H1 (cell line): ENCODE data around the gene ANKFY1. TPM values are rescaled to one million over a fixed set of nuclear protein-coding genes. Genes with fewer than 3 reads are reported as not detected.

Experiments used
- CTCF ChIA-PET: fragments of 300-600 bp; sonication (Branson Sonifier 250); formaldehyde crosslinking; loops from one replicate; lab custom pipeline; 2021; ENCODE audit not compliant: partially characterized antibody; lab: Charles Lee
- POLR2A ChIA-PET: fragments of 300-600 bp; sonication (Branson Sonifier 250); formaldehyde crosslinking; loops from one replicate; lab custom pipeline; 2021; ENCODE audit warnings: inconsistent platforms; ENCODE audit not compliant: partially characterized antibody; lab: Charles Lee
- DNase-seq, 2 experiments: peaks; one replicate each; pipeline versions ENCODE4 v3.0.0 to v3.0.0-alpha.2; 2010 to 2022; ENCODE audit warnings: low spot score in 2 of 2, low read depth in 1 of 2, mixed read lengths in 1 of 2
- FAIRE-seq: peaks from 2 replicates; lab custom pipeline; 2011; peaks lifted over from hg19 to GRCh38; lab: Jason Lieb, UNC
- H2AFZ ChIP-seq: 2 replicates; pipeline ENCODE4 v1.8.1; 2012; ENCODE audit warnings: low read length, inconsistent platforms
- H2AK5ac ChIP-seq: 2 replicates; pipeline ENCODE4 v1.6.1; 2013; ENCODE audit warnings: low read depth, low read length
- H2BK120ac ChIP-seq: replicated peaks from 2 replicates; pipeline ENCODE3; 2013; ENCODE audit warnings: low read depth, low read length, inconsistent platforms
- H2BK12ac ChIP-seq: 2 replicates; pipeline ENCODE4 v1.6.1; 2013; ENCODE audit warnings: low read depth, low read length
- H2BK15ac ChIP-seq: 2 replicates; pipeline ENCODE4 v1.6.1; 2013; ENCODE audit warnings: low read length
- H2BK20ac ChIP-seq: 2 replicates; pipeline ENCODE4 v1.6.1; 2013; ENCODE audit warnings: low read length
- H2BK5ac ChIP-seq: 2 replicates; pipeline ENCODE4 v1.6.1; 2013; ENCODE audit warnings: low read depth, low read length
- H3K14ac ChIP-seq: 2 replicates; pipeline ENCODE4 v1.6.1; 2013; ENCODE audit warnings: inconsistent platforms; ENCODE audit not compliant: insufficient read length
- H3K18ac ChIP-seq: 2 replicates; pipeline ENCODE4 v1.6.1; 2013; ENCODE audit warnings: low read length; ENCODE audit errors: extremely low read depth
- H3K23ac ChIP-seq: 2 replicates; pipeline ENCODE4 v1.6.1; 2013; ENCODE audit warnings: inconsistent platforms; ENCODE audit not compliant: insufficient read length
- H3K23me2 ChIP-seq: 2 replicates; pipeline ENCODE4 v1.6.1; 2013; ENCODE audit warnings: low read depth, low read length
- H3K27ac ChIP-seq: 2 replicates; pipeline ENCODE4 v1.6.1; 2011; ENCODE audit warnings: low read depth, low read length, inconsistent platforms
- H3K27me3 ChIP-seq, 4 experiments: replicated peaks in 1 of 4; 1 replicate in 1 of 4; 2 replicates in 3 of 4; pipeline versions ENCODE4 v1.6.1 to v1.8.1; 2011 to 2013; ENCODE audit warnings: low read length in 3 of 4, mild to moderate bottlenecking in 3 of 4, inconsistent platforms in 2 of 4, mixed read lengths in 2 of 4, moderate library complexity in 1 of 4; ENCODE audit not compliant: control insufficient read depth in 3 of 4, insufficient read depth in 3 of 4; ENCODE audit errors: extremely low read depth in 1 of 4
- H3K36me3 ChIP-seq, 4 experiments: 2 replicates each; pipeline versions ENCODE4 v1.6.1 to v1.8.1; 2011 to 2013; ENCODE audit warnings: mild to moderate bottlenecking in 4 of 4, low read length in 3 of 4, moderate library complexity in 2 of 4, control low read depth in 1 of 4, inconsistent platforms in 1 of 4; ENCODE audit not compliant: insufficient read depth in 4 of 4, control insufficient read depth in 2 of 4
- H3K4ac ChIP-seq: replicated peaks from 2 replicates; pipeline ENCODE3; 2013; ENCODE audit warnings: low read length, low read depth, mixed read lengths, inconsistent platforms; ENCODE audit not compliant: insufficient read length
- H3K4me1 ChIP-seq, 4 experiments: replicated peaks in 1 of 4; 1 replicate in 1 of 4; 2 replicates in 3 of 4; pipeline versions ENCODE4 v1.6.1 to v1.8.1; 2011 to 2013; ENCODE audit warnings: low read length in 3 of 4, inconsistent platforms in 2 of 4, mixed read lengths in 1 of 4; ENCODE audit not compliant: insufficient read depth in 4 of 4, control insufficient read depth in 3 of 4
- H3K4me2 ChIP-seq, 2 experiments: 2 replicates each; pipeline versions ENCODE4 v1.6.1 to v1.8.1; 2011 to 2013; ENCODE audit warnings: low read depth in 2 of 2, low read length in 2 of 2, control low read depth in 1 of 2, inconsistent platforms in 1 of 2, mild to moderate bottlenecking in 1 of 2; ENCODE audit not compliant: insufficient read depth in 1 of 2
- H3K4me3 ChIP-seq, 4 experiments: fragments of 200-600, 300-600 bp in 1 of 4; sonication (generic), shearing (Covaris generic), sonication (Bioruptor Twin) in 1 of 4; 2 replicates each; pipeline versions ENCODE4 v1.5.1 to v1.8.1; 2011 to 2016; ENCODE audit warnings: low read length in 4 of 4, low read depth in 3 of 4, control low read depth in 2 of 4, inconsistent platforms in 2 of 4, mild to moderate bottlenecking in 2 of 4, mixed read lengths in 1 of 4, moderate library complexity in 1 of 4; ENCODE audit not compliant: insufficient read depth in 2 of 4; ENCODE audit errors: extremely low read depth in 1 of 4
- H3K56ac ChIP-seq: replicated peaks from 2 replicates; pipeline ENCODE3; 2013; ENCODE audit warnings: low read depth, mild to moderate bottlenecking, mixed read lengths, low read length, inconsistent platforms; ENCODE audit not compliant: insufficient read length
- H3K79me1 ChIP-seq: 2 replicates; pipeline ENCODE4 v1.6.1; 2013; ENCODE audit warnings: low read depth, low read length, control low read depth
- H3K79me2 ChIP-seq, 2 experiments: 2 replicates each; pipeline versions ENCODE4 v1.6.1 to v1.8.1; 2012 to 2013; ENCODE audit warnings: low read length in 2 of 2, mild to moderate bottlenecking in 2 of 2, inconsistent platforms in 1 of 2; ENCODE audit not compliant: insufficient read depth in 2 of 2, control insufficient read depth in 1 of 2
- H3K9ac ChIP-seq, 4 experiments: replicated peaks in 1 of 4; 1 replicate in 1 of 4; 2 replicates in 3 of 4; pipeline versions ENCODE4 v1.6.1 to v1.8.1; 2011 to 2013; ENCODE audit warnings: low read depth in 3 of 4, low read length in 3 of 4, control low read depth in 2 of 4, mild to moderate bottlenecking in 2 of 4, moderate library complexity in 2 of 4, inconsistent platforms in 1 of 4; ENCODE audit errors: extremely low read depth in 1 of 4
- H3K9me3 ChIP-seq, 2 experiments: 2 replicates each; pipeline versions ENCODE4 v1.6.1 to v1.8.1; 2012 to 2013; ENCODE audit warnings: mild to moderate bottlenecking in 2 of 2, moderate library complexity in 2 of 2, control low read depth in 1 of 2, inconsistent platforms in 1 of 2, low read depth in 1 of 2, low read length in 1 of 2, mixed read lengths in 1 of 2; ENCODE audit not compliant: insufficient read depth in 2 of 2
- H4K20me1 ChIP-seq, 2 experiments: replicated peaks in 1 of 2; 2 replicates each; pipeline versions ENCODE3 to v1.8.1; 2011 to 2013; ENCODE audit warnings: inconsistent platforms in 2 of 2, low read length in 2 of 2, mild to moderate bottlenecking in 1 of 2; ENCODE audit not compliant: insufficient read depth in 2 of 2, control insufficient read depth in 1 of 2
- H4K5ac ChIP-seq: 2 replicates; pipeline ENCODE4 v1.6.1; 2013; ENCODE audit warnings: low read length, low read depth, mixed read lengths, inconsistent platforms; ENCODE audit not compliant: insufficient read length
- H4K8ac ChIP-seq: 2 replicates; pipeline ENCODE4 v1.8.0; 2013; ENCODE audit warnings: mild to moderate bottlenecking, moderate library complexity, low read length, inconsistent platforms; ENCODE audit not compliant: insufficient read depth; ENCODE audit errors: extremely low read depth
- H4K91ac ChIP-seq: replicated peaks from 2 replicates; pipeline ENCODE3; 2013; ENCODE audit warnings: low read length, mixed read lengths, inconsistent platforms; ENCODE audit not compliant: insufficient read length
- ATF3 ChIP-seq: IDR thresholded peaks from 2 replicates; pipeline ENCODE4 v1.6.1; 2011; ENCODE audit warnings: low read depth, mild to moderate bottlenecking, low read length; ENCODE audit not compliant: insufficient read depth
- CBX5 ChIP-seq: fragments of 300-800, 300-1000 bp; sonication (generic); IDR thresholded peaks from 2 replicates; pipeline ENCODE4 v1.7.1; 2016; ENCODE audit warnings: antibody characterized with exemption, low read length, low read depth
- E2F6 ChIP-seq: IDR thresholded peaks from 2 replicates; pipeline ENCODE4 v1.6.1; 2012; ENCODE audit warnings: inconsistent platforms
- JUND ChIP-seq: IDR thresholded peaks from 2 replicates; pipeline ENCODE4 v1.6.1; 2011; ENCODE audit warnings: mild to moderate bottlenecking, improper control_type of control experiment, low read length
- MAFK ChIP-seq: IDR thresholded peaks from 2 replicates; pipeline ENCODE4 v1.6.1; 2012; ENCODE audit warnings: low read depth, mild to moderate bottlenecking, improper control_type of control experiment, low read length
- NANOG ChIP-seq: IDR thresholded peaks from 2 replicates; pipeline ENCODE4 v1.6.1; 2011; ENCODE audit warnings: low read length, low read depth, mild to moderate bottlenecking, inconsistent platforms; ENCODE audit not compliant: insufficient read depth, poor library complexity, severe bottlenecking
- RXRA ChIP-seq: IDR thresholded peaks from 2 replicates; pipeline ENCODE4 v1.6.1; 2011; ENCODE audit warnings: low read depth, mild to moderate bottlenecking, low read length, moderate library complexity; ENCODE audit not compliant: insufficient read depth
- SAP30 ChIP-seq: fragments of 300-600 bp; sonication (generic); IDR thresholded peaks from 2 replicates; pipeline ENCODE4 v1.7.1; 2012; ENCODE audit warnings: low read length, moderate library complexity, mild to moderate bottlenecking, inconsistent platforms; ENCODE audit not compliant: insufficient read depth, insufficient replicate concordance
- SP2 ChIP-seq: IDR thresholded peaks from 2 replicates; pipeline ENCODE4 v1.6.1; 2012; ENCODE audit warnings: mild to moderate bottlenecking, low read length, inconsistent platforms
- WGBS, 2 experiments: shearing (Covaris generic) in 1 of 2; methylation state at CpG; one replicate each; pipeline versions ENCODE4 v1.1.6 to v1.1.7; 2013 to 2015; ENCODE audit warnings: low lambda C conversion rate in 2 of 2, mixed read lengths in 2 of 2, inconsistent platforms in 1 of 2, low coverage in 1 of 2, missing lambda C conversion rate in 1 of 2; ENCODE audit not compliant: insufficient replicate concordance in 2 of 2, insufficient coverage in 1 of 2, insufficient read length in 1 of 2; ENCODE audit errors: extremely low coverage in 1 of 2, missing lambda C conversion rate in 1 of 2; 5-methylcytosine and 5-hydroxymethylcytosine counted together
- polyA plus RNA-seq, 7 experiments: library from polyadenylated mRNA; depleted of rRNA in 3 of 7; stranded (reverse) in 5 of 7; unstranded in 2 of 7; fragments of >200 nt in 5 of 7; fragments of 200-250 nt in 2 of 7; gene quantifications; 1 replicate in 5 of 7; 2 replicates in 1 of 7; 4 replicates in 1 of 7; pipeline versions ENCODE4 v1.2.1 to v1.2.3, GENCODE V29; 2011 to 2013; ENCODE audit warnings: missing spikeins in 2 of 7, mixed read lengths in 2 of 7
- total RNA-seq: library from RNA; stranded (reverse); fragmentation: NEBNext Ultra II Directional; extraction: Animal tissue kit (Norgen Biotek cat#: 25700); gene quantifications from 2 replicates; pipeline ENCODE4 v1.2.1, GENCODE V29; 2021

Gene ANKFY1
- total and polyA plus RNA-seq, 2 of the 8 experiments (the other 6 are each of a cell fraction or from before 2014, with no cell fraction given): 28.3 to 45.3 TPM

- H3K79me2 ChIP-seq: no peaks in the 10 kb centered on the region
- H4K20me1 ChIP-seq: no peaks in the 10 kb centered on the region
- no peak overlapping the region for H2AK5ac ChIP-seq
- H3K9ac ChIP-seq: no peak overlapping the region
- no peaks in the 10 kb centered on the region for H3K79me1 ChIP-seq
- no peak overlapping the region for H3K27ac ChIP-seq
- H3K23ac ChIP-seq: no peak overlapping the region
- no peak overlapping the region for H3K56ac ChIP-seq
- peaks cover 0 to 51% (median 23%) of the 10 kb centered on the region in 4 experiments; a peak in 7 of 8 replicates for H3K36me3 ChIP-seq
- no peak overlapping the region for H2BK120ac ChIP-seq
- no peak overlapping the region for H2BK20ac ChIP-seq
- H3K4me3 ChIP-seq: no peak overlapping the region
- H3K27me3 ChIP-seq: no peaks in the 10 kb centered on the region
- H3K4me1 ChIP-seq: no peaks in the 10 kb centered on the region
- H3K4me2 ChIP-seq: no peak overlapping the region
- no peak overlapping the region for H3K14ac ChIP-seq
- H3K4ac ChIP-seq: no peak overlapping the region
- ChIA-PET POLR2A (no interaction called here), CTCF (interaction anchor here (0.6 to 1.6 kb wide), 4 partner anchors 12 to 27 kb away, joined by 3 to 4 read pairs (median 3); no protein-coding TSS in a partner anchor)
- H2BK12ac ChIP-seq: no peak overlapping the region
- H4K8ac ChIP-seq: no peak overlapping the region
- no peak overlapping the region for H4K91ac ChIP-seq
- no peak overlapping the region for H2BK5ac ChIP-seq
- DNase-seq (no peak), FAIRE-seq (no peak)
- no peaks in the 10 kb centered on the region for H3K9me3 ChIP-seq
- H3K18ac ChIP-seq: no peak overlapping the region
- no peak overlapping the region for H2BK15ac ChIP-seq
- 93% methylated on average over 7 of the region's 7 CpGs; no CpG with 5 or more reads in 1 of the 2 experiments for WGBS, 2 experiments
- H2AFZ ChIP-seq: no peak overlapping the region
- no peak overlapping the region for H4K5ac ChIP-seq
- no peaks in the 10 kb centered on the region for H3K23me2 ChIP-seq
- no peak for TF ChIP-seq NANOG
- no peak for TF ChIP-seq ATF3
- no peak for TF ChIP-seq JUND
- TF ChIP-seq E2F6: no peak
- no peak for TF ChIP-seq CBX5
- TF ChIP-seq RXRA: no peak
- no peak for TF ChIP-seq MAFK
- no peak for TF ChIP-seq SP2
- no peak for TF ChIP-seq SAP30
Measured at GRCh38 chr17:4233668-4234258, 30.0 kb downstream of the ANKFY1 start.
